HUES48 (cell line): ENCODE measurements around the gene ITGA4.

Source experiments
- H3K27ac ChIP-seq: one replicate; pipeline ENCODE4 v1.7.0; 2013; ENCODE audit warnings: low read depth, low read length, inconsistent platforms
- H3K27me3 ChIP-seq: 2 replicates; pipeline ENCODE4 v1.6.1; 2013; ENCODE audit warnings: mild to moderate bottlenecking, low read length; ENCODE audit not compliant: control insufficient read depth, insufficient read depth
- H3K36me3 ChIP-seq: 2 replicates; pipeline ENCODE4 v1.6.1; 2013; ENCODE audit warnings: low read length; ENCODE audit not compliant: control insufficient read depth, insufficient read depth
- H3K4me1 ChIP-seq: 2 replicates; pipeline ENCODE4 v1.6.1; 2013; ENCODE audit warnings: mild to moderate bottlenecking, low read length; ENCODE audit not compliant: control insufficient read depth, insufficient read depth
- H3K4me3 ChIP-seq: 2 replicates; pipeline ENCODE4 v1.5.1; 2013; ENCODE audit warnings: mild to moderate bottlenecking, low read depth, low read length
- H3K9ac ChIP-seq: 2 replicates; pipeline ENCODE4 v1.6.1; 2013; ENCODE audit warnings: mild to moderate bottlenecking, low read depth, low read length, moderate library complexity
- H3K9me3 ChIP-seq: 2 replicates; pipeline ENCODE4 v1.6.1; 2013; ENCODE audit warnings: low read length; ENCODE audit not compliant: control insufficient read depth, insufficient read depth

ITGA4 gene

GRCh38 chr2:181576431-181576830 is 119.2 kb downstream of the ITGA4 start:
- Histone ChIP-seq H3K27ac (no peak overlapping the region), H3K36me3 (no peaks in the 10 kb centered on the region)

GRCh38 chr2:181578829-181579228 is 121.6 kb downstream of the ITGA4 start:
- no peaks in the 10 kb centered on the region for H3K27me3 ChIP-seq
- no peaks in the 10 kb centered on the region for H3K9me3 ChIP-seq
- H3K4me1 ChIP-seq = no peaks in the 10 kb centered on the region
- no peak overlapping the region for H3K27ac ChIP-seq
- H3K4me3 ChIP-seq = no peak overlapping the region
- H3K36me3 ChIP-seq = no peaks in the 10 kb centered on the region
- H3K9ac ChIP-seq = no peak overlapping the region

More at GRCh38 chr2:181576431-181576830, 119.2 kb downstream of the ITGA4 start:
- no peak overlapping the region for H3K4me3 ChIP-seq
- H3K27me3 ChIP-seq = no peaks in the 10 kb centered on the region
- no peaks in the 10 kb centered on the region for H3K4me1 ChIP-seq
- no peak overlapping the region for H3K9ac ChIP-seq
- H3K9me3 ChIP-seq = no peaks in the 10 kb centered on the region

- Histone ChIP-seq H3K4me1 (0 out of 2 replicates have a peak, but pooled peaks cover under 1% of the 10 kb centered on the region), H3K9me3 (no peaks in the 10 kb centered on the region), H3K27me3 (no peaks in the 10 kb centered on the region), H3K4me3 (no peak overlapping the region), H3K27ac (no peak overlapping the region), H3K9ac (no peak overlapping the region), H3K36me3 (no peaks in the 10 kb centered on the region)
Observed at GRCh38 chr2:181581534-181581933, 124.3 kb downstream of the ITGA4 start.

- H3K4me3 ChIP-seq = no peak overlapping the region
- no peaks in the 10 kb centered on the region for H3K36me3 ChIP-seq
- no peak overlapping the region for H3K9ac ChIP-seq
- no peaks in the 10 kb centered on the region for H3K27me3 ChIP-seq
- no peaks in the 10 kb centered on the region for H3K9me3 ChIP-seq
- H3K27ac ChIP-seq = no peak overlapping the region
- peaks cover 11% of the 10 kb centered on the region for H3K4me1 ChIP-seq
Observed at GRCh38 chr2:181585732-181586131, 128.5 kb downstream of the ITGA4 start.
